Esophagus (tissue), 2 donors: Measurements from ENCODE around the gene TMEM42. TPM values are rescaled to one million over a fixed set of nuclear protein-coding genes. Genes with fewer than 3 reads are reported as not detected.
"Not testable (repeated sequence)": the region's sequence is repeated elsewhere in the genome, so short reads cannot be mapped to it uniquely, and the experiment has no call there.

Source experiments
- H3K27ac ChIP-seq, 2 donors: one replicate each; pipeline ENCODE4 v1.5.1; 2013; ENCODE audit warnings: low read depth in 2 of 2, mild to moderate bottlenecking in 2 of 2, inconsistent platforms in 1 of 2, low read length in 1 of 2, moderate library complexity in 1 of 2
- H3K27me3 ChIP-seq, 2 donors: one replicate each; pipeline ENCODE4 v1.6.1; 2013; ENCODE audit warnings: low read length in 2 of 2, control low read depth in 1 of 2, mild to moderate bottlenecking in 1 of 2; ENCODE audit not compliant: insufficient read depth in 2 of 2, control insufficient read depth in 1 of 2
- H3K36me3 ChIP-seq, 2 donors: one replicate each; pipeline ENCODE4 v1.6.1; 2013; ENCODE audit warnings: low read length in 1 of 2; ENCODE audit not compliant: control insufficient read depth in 2 of 2, insufficient read depth in 2 of 2
- H3K4me1 ChIP-seq, 2 donors: one replicate each; pipeline ENCODE4 v1.6.1; 2013; ENCODE audit warnings: low read length in 1 of 2; ENCODE audit not compliant: control insufficient read depth in 2 of 2, insufficient read depth in 2 of 2
- H3K4me3 ChIP-seq, 2 donors: one replicate each; pipeline ENCODE4 v1.5.1; 2013; ENCODE audit warnings: low read length in 2 of 2, mild to moderate bottlenecking in 2 of 2, low read depth in 1 of 2, moderate library complexity in 1 of 2
- H3K9me3 ChIP-seq, 2 donors: one replicate each; pipeline ENCODE4 v1.6.1; 2013; ENCODE audit warnings: mild to moderate bottlenecking in 2 of 2, low read depth in 1 of 2, low read length in 1 of 2, moderate library complexity in 1 of 2; ENCODE audit not compliant: control insufficient read depth in 2 of 2, insufficient read depth in 1 of 2
- WGBS, 2 donors: extraction: QIAGEN DNeasy Blood & Tissue Kit; methylation state at CpG; one replicate each; pipeline ENCODE4 v1.1.7; 2013; 5-methylcytosine and 5-hydroxymethylcytosine counted together
- polyA plus RNA-seq, 2 donors: library from polyadenylated mRNA; stranded (reverse); fragments of 200-250 nt; gene quantifications; one replicate each; pipeline ENCODE4 v1.2.3, GENCODE V29; 2013
- donor health status: healthy with polysubstance abuse.
- donor health status: Bipolar disorder and iron deficiency.

Gene TMEM42
- polyA plus RNA-seq, 2 donors = 8.3 to 10.9 TPM

- Histone ChIP-seq H3K9me3 (no peaks in the 10 kb centered on the region), H3K36me3 (no peaks in the 10 kb centered on the region), H3K4me1 (no peaks in the 10 kb centered on the region), H3K27ac (no peak overlapping the region), H3K27me3 (no peaks in the 10 kb centered on the region), H3K4me3 (no peak overlapping the region)
- 87 to 90% methylated on average over 7 of the region's 7 CpGs for whole genome bisulfite sequencing, 2 donors
Observed at GRCh38 chr3:44833394-44833793, 28.3 kb upstream of the TMEM42 start.

- WGBS, 2 donors = 98 to 99% methylated on average over 3 of the region's 3 CpGs
- no peaks in the 10 kb centered on the region for H3K36me3 ChIP-seq
- H3K4me3 ChIP-seq = no peak overlapping the region
- no peaks in the 10 kb centered on the region for H3K27me3 ChIP-seq
- H3K27ac ChIP-seq = no peak overlapping the region
- H3K4me1 ChIP-seq = no peaks in the 10 kb centered on the region
- H3K9me3 ChIP-seq = no peaks in the 10 kb centered on the region
Observed at GRCh38 chr3:44835684-44836083, 26.0 kb upstream of the TMEM42 start.

GRCh38 chr3:44842376-44842775 is 19.3 kb upstream of the TMEM42 start:
- whole genome bisulfite sequencing, 2 donors = 83 to 85% methylated on average over 2 of the region's 2 CpGs
- no peak overlapping the region for H3K27ac ChIP-seq

GRCh38 chr3:44845528-44846520 is 15.9 kb upstream of the TMEM42 start:
- no peaks in the 10 kb centered on the region for H3K9me3 ChIP-seq
- no peak overlapping the region for H3K4me3 ChIP-seq
- H3K27ac ChIP-seq = peak overlapping the region; percentile 45 to 71
- no peaks in the 10 kb centered on the region for H3K4me1 ChIP-seq
- H3K36me3 ChIP-seq = no peaks in the 10 kb centered on the region
- no peaks in the 10 kb centered on the region for H3K27me3 ChIP-seq
- WGBS, 2 donors = 48 to 52% methylated on average over 7 of the region's 7 CpGs

More at GRCh38 chr3:44842376-44842775, 19.3 kb upstream of the TMEM42 start:
- Histone ChIP-seq H3K9me3 (no peaks in the 10 kb centered on the region), H3K36me3 (no peaks in the 10 kb centered on the region), H3K4me1 (no peaks in the 10 kb centered on the region), H3K27me3 (no peaks in the 10 kb centered on the region), H3K4me3 (no peak overlapping the region)

GRCh38 chr3:44848634-44849033 is 13.1 kb upstream of the TMEM42 start:
- WGBS, 2 donors = 82 to 88% methylated on average over 1 of the region's 1 CpG
- Histone ChIP-seq H3K4me3 (no peak overlapping the region), H3K27ac (no peak overlapping the region), H3K9me3 (no peaks in the 10 kb centered on the region), H3K27me3 (no peaks in the 10 kb centered on the region), H3K4me1 (no peaks in the 10 kb centered on the region), H3K36me3 (no peaks in the 10 kb centered on the region)

GRCh38 chr3:44856663-44857062 is 5.0 kb upstream of the TMEM42 start:
- not testable (repeated sequence) for H3K36me3 ChIP-seq, H3K4me3 ChIP-seq, H3K27me3 ChIP-seq, H3K9me3 ChIP-seq, H3K4me1 ChIP-seq, H3K27ac ChIP-seq
- WGBS, 2 donors = 98 to 99% methylated on average over 6 of the region's 6 CpGs

- H3K4me1 ChIP-seq = peaks cover 0 to 4% of the 10 kb centered on the region in 2 donors
- no peak overlapping the region for H3K4me3 ChIP-seq
- H3K27ac ChIP-seq = no peak overlapping the region
- H3K36me3 ChIP-seq = no peaks in the 10 kb centered on the region
- H3K9me3 ChIP-seq = no peaks in the 10 kb centered on the region
- no peaks in the 10 kb centered on the region for H3K27me3 ChIP-seq
- 94 to 95% methylated on average over 4 of the region's 4 CpGs for WGBS, 2 donors
Observed at GRCh38 chr3:44860117-44860516, 1.6 kb upstream of the TMEM42 start.

GRCh38 chr3:44862226-44862637 is 520 bp downstream of the TMEM42 start:
- peak overlapping the region; percentile 94 for H3K27ac ChIP-seq
- no peaks in the 10 kb centered on the region for H3K9me3 ChIP-seq
- H3K27me3 ChIP-seq = no peaks in the 10 kb centered on the region
- H3K4me1 ChIP-seq = peaks cover 0 to 4% of the 10 kb centered on the region in 2 donors
- no peaks in the 10 kb centered on the region for H3K36me3 ChIP-seq
- peak overlapping the region; percentile 71 to 82 for H3K4me3 ChIP-seq
- WGBS, 2 donors = 1 to 2% methylated on average over 24 to 25 of the region's 25 CpGs

GRCh38 chr3:44865272-44866035 is 3.7 kb downstream of the TMEM42 start:
- no peaks in the 10 kb centered on the region for H3K36me3 ChIP-seq
- H3K4me1 ChIP-seq = peaks cover 0 to 4% of the 10 kb centered on the region in 2 donors
- H3K27ac ChIP-seq = no peak overlapping the region
- WGBS, 2 donors = 81 to 84% methylated on average over 7 of the region's 7 CpGs
- no peaks in the 10 kb centered on the region for H3K27me3 ChIP-seq
- H3K4me3 ChIP-seq = no peak overlapping the region
- H3K9me3 ChIP-seq = no peaks in the 10 kb centered on the region
